ENCODE results near the gene DCLK1.
"Not testable (repeated sequence)": the region's sequence is repeated elsewhere in the genome, so short reads cannot be mapped to it uniquely, and the experiment has no call there.

DCLK1 gene

DNA sequence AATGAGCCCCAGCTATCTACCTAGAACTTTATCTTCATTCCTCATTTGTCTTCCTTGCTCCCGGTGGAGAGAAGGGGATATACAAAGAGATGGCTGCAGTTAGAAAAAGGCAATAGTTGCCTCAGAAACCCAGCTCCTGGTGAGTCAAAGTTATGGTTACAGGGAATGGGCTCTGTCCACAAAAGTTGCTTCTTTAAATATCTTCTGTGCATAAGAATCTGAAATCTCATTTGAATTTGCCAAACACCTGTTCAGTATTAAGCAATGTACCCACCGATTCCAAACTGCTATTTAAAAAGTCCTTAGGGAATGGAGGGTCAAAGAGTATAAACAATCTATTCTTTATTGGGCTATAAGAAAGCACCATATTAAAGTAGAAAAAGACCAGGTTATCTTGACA lies 48.4 kb downstream of the DCLK1 start:
- DNase-seq: no peak

DNA sequence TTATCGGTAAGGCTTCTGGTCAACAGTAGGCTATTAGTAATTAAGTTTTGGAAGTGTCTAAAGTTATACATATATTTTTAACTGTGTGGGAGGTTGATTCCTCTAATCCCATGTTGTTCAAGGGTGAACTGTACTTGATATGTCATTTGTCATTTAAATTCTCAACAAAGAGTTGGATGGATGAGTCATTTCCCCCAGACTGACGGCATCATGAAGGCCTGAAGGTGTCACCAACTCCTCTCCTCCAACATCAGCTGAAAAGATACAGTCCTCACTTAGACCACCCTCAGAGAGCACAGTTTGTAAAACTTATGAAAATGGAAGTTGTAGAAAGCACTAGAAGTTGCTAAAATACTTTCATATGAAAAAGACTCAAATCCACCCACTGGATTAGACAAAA lies 48.8 kb downstream of the DCLK1 start:
- no peak for DNase-seq

DNA sequence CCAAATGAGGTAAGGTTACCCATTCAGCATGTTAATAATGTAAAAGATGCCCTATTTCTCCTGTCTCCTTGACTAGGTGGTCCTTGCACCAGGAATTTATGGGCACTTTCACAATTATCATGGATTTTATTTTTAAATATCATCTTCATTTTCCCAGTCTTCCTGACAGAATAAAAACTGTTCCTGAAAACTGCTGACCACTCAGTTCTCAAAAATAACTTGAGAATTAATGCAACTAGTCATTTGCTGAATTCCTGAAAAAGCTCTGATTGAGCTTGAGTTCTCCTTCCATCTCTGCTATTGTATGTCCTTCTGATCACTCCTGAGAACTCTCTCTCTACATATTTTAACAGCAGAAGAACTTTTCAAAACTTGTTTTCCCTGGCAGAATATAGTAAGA lies 55.0 kb downstream of the DCLK1 start:
- DNase-seq: no peak

DNA sequence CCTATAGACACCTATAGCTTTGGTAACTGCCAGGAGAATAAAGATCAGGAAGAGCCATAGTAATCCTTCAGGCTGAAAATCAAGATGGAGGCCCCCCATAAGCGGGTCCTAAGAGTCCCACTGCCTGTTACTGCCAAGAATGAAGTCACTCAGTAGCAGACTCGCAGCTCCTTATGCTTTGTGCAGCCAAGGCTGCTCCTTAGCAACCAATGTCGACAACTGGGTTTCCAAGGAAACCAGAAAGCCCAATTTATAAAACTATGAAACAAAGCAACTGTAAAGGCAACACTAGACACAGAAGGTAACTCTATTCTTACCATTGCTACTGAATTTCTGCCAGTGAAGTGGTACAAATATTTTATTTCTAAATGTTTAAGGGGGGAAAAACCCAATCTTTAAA lies 56.5 kb downstream of the DCLK1 start:
- no peak for DNase-seq

DNA sequence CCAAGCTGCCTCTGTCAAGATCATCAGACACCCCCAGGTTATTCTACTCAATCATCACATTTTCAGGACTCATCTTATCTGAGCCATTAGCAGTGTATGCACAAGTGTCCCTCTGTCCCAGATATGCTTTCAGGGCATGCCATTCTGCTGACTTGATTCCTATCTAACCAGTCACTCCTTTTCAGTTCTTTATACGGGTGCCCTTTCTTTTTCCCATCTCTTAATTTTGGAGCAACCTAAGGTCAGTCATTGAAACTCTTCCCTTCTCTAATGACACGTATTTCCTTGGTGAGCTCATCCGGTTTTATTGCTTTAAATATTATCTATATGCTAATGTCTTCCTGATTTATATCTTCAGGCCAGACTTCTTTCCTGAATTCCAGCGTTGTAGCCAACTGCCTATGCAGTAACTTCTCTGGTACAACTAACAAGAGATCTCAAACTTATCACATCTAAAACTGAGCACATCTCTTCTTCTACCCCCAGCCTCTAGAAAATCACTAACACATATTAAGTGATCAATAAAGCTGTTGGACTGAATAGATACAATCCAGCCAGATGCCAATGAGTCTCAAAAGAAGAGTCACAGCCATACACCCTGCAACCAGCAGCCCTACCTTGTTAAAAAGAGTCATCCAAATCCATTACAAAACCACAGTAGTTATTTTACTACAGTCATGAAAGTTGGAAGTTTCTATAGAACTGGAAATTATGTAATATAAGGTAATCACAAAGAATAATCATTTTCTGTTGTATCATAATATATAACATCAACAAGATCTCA lies 58.8 kb downstream of the DCLK1 start:
- DNase-seq: no peak

DNA sequence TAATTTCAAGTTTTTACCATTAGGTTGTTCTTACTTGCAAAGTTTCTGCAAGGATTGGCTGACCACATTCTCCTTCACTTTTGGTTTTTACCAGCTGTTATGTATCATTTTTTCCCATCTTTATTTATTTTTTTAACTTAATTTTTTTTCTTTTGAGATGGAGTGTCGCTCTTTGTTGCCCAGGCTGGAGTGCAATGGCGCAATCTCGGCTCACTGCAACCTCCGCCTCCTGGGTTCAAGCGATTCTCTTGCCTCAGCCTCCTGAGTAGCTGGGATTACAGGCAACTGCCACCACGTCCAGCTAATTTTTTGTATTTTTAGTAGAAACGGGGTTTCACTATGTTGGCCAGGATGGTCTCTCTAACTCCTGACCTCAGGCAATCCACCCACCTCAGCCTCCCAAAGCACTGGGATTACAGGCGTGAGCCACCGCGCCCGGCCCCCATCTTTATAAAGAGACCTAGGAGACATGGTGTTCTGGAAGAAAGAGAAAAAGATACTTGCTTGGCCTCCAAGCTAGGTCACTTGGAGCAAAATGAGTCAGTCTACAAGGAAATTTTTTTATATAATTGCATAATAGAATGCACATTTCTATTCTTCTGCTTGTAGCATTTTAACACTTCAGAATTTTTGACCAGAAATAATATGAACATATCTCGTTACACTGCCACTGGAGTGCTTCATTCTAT lies 60.5 kb downstream of the DCLK1 start:
- not testable (repeated sequence) for DNase-seq

DNA sequence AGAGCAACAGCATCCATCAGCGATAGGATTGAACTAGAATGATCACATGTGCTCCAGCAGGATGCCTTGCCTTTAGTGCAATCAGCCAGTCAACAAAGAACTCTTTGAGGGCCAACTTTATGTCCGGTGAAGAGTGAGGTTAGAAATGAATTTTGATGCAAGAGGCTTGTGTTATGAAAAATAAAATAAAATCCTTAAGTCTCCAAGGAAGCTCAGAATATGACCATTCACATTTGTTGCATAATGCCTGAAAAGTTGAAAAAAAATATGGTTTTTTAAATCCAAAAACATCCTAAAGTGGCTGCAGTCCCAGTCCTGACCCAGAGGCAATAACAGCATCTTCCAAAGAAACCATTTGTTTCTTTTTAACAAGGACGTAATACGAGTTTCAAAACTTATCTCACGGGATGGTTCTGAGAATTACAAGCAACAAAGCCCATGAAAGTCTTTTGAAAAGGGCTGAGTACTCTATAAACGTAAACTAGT lies 61.3 kb downstream of the DCLK1 start:
- no peak for DNase-seq

DNA sequence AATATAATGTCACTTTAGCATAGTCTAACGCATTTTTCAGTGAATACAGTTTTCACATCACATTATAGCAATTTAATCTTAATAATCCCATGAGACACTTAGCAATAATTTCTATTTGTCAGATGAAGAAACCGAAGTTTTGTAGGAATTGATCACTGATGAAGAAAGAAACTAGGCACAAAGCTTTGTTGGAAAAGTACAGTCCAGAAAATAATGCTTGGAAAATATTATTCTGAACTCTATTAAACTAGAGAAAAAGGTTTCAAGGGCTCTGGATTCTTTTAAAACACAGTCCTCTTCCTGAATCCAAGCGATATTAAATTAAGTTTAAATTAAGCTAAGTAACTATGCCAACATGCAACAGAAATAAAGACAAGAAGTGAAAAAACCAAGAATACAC lies 62.2 kb downstream of the DCLK1 start:
- no peak for DNase-seq

DNA sequence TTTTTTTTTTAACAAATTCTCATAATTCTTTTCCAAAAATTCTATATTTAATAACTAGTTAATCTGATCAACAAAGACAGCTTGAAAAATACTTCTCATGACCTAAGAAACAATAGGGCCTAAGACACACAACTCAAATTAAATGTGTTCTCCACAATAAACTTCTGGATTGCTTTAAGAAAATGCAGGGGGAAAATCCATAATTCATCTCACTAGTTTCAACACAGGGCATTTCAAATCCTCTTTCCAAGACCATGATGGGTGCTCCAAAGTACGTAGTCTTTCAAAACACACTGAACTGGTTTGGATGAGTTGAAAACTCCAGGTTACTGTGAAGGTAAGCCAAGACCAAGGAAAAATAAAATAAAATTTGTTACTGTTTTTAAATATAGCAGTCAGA lies 62.6 kb downstream of the DCLK1 start:
- no peak for DNase-seq

DNA sequence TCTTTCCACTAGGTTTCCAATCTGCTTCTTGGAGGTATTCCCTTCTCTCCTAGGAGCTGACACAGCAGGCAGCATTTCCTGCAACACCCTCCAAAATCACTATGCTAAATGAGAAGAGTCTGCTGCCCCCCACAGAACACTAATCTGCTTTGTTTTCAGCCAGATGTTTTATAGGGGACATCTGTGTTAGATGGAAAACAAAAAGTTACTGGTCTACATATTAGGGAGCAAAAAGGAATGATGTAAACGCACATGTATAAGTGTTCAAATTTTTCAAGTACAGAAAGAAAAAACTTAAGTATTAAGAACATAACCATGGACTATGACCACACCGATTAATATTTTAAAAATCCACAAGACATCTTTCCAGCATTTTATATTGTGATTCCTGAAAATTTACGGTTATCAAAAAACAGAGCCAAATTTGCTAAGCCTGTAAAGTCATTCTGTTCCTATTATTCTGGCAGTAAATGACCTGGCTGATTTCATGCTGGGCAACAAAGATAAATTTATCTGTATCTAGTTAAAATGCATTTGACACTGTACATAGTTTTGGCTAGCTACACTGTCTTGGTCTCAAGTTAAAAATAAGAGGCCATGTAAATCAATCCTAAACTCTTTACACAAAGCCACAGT lies 63.3 kb downstream of the DCLK1 start:
- DNase-seq: no peak

DNA sequence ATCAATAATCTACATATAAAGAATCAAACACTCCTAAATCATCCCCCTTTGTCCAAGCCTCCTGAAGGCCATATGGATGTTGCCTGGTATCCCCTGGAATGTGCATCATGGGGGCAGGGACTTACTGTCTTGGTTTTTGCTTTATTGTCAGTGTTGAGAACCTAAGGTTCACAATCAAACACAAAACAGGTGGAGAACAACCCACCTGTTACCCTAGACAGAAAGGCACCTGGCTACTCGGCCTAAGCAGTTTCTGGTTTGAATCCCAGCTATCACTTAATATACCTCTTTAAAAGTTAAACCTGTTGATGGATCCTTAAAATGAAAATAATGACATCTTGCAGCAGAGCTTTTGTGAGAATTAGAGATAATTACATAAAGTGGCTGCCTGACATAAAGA lies 68.9 kb downstream of the DCLK1 start:
- DNase-seq: no peak

DNA sequence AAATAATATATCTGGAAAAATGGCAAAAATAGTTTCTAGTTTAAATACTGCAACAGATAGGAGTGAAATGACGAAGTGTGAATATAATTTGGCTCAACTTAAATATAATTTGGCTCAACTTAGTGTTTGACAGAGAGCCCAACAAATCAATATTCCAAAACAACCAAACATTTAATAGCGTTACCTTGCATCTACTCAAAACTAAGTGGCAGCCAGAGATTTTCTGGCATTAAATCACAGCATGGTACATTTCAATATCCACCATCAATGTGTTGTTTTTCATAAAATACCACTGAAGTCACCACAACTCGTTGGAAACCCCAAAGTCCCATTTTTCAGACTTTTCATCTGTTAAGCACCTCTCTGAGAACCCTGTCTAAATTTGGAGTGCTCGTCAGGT lies 69.6 kb downstream of the DCLK1 start:
- no peak for DNase-seq

DNA sequence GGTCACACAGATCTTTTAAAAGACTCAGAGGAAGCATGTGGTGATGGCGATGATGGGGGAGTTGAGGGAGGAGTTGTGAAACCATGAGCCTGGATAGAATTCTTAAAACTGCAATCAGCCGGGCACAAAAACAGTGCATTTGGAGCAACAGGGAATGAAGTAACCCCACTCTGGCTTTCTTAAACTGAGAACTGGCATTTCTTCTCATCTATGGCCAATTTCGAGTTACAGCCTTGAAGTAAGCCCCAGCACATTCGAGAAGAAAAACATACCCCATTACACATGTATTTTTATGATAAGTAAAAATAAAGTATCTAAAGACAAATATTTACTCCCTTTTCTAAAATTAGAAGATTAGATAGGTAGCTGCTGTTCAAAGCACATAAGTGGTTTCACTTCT lies 70.1 kb downstream of the DCLK1 start:
- no peak for DNase-seq

DNA sequence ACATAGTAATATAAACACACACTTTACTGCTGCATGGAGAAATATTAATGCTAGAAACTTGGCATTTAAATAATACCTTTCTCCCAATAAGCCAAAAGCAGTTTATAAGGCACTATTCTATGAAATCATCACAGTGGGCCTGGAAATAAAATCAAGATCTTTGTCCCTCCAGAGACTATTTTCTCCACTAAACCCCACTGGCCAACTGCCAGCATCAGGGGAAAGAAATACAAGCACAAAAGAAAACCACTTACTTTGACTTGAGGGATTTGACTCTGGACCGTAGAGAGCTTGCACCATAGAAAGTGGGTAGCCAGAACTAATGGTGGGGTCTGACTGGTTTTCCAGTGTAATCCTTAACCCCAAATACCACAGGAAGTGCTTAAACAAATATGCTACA lies 71.9 kb downstream of the DCLK1 start:
- no peak for DNase-seq

DNA sequence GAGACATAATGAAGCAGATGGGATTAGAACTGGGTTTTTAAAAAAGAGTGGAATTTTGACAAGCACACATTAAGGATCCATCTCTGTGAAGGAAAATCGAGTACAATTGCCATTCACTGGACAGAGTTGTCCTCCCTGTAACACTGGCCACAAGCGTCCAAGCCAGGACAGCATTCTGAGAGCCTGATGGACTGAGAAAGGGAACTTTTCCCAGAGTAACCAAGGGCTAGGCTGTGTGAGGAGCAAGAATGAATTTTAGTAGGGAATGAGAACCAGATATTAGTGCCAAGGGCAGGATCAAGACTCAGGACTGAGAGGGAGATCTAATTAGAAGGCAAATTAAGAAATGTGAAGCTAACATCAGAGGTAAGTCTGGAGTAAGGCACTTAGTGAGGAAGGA lies 73.1 kb downstream of the DCLK1 start:
- DNase-seq: no peak

DNA sequence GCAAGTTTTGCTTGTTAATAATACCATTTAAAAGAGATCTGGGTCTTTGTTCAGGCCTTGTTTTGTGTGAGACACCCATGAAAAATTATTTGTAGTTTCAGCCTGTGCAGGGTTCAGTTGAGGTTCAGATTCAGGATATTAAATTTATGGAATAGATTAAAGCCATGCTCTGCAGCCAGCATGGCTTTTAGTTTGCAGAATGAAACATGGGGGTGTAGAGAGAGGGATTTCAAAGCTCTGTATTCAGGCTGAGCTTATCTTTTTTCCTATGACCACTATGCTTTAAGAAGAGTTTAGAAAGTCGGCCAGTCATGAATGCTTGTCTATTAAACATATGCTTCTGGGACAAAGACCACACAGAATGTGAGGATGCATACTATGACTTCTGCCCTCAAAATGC lies 73.6 kb downstream of the DCLK1 start:
- no peak for DNase-seq

DNA sequence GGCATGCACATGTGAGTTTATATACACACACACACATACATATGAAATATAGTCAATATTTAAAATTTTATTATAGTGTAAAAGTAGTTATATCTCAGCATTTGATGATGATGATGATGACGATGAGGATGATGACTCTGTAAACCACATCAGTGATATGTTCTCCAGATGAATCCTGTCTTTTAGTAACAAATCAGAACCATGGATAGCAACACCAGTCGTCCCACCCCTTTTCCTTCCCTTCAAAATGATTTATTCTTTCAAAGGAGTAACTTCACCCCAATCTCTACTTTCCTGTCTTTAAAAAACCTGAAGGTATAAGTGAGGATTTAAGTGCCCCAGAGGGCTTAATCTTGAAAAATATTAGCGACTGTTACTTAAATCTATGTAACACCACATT lies 74.1 kb downstream of the DCLK1 start:
- DNase-seq: no peak

DNA sequence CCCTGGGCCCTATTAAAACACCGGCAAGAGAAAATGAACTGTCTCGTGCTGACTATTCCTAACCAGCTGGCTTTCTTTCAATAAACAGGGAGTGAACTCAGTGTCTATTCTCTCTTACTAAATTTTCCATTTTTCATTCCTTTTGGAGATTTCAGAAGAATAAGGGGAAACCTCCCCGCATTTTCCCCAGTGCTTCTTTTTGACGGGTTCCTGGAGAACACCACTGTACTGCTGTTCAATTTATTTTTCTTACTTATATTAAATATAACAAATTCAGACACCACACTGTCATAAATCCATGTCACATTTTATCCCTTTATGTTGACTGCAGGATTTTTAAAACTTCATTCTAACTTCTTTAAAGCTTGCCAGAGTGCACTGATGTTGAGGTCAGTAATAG lies 75.8 kb downstream of the DCLK1 start:
- DNase-seq: no peak

DNA sequence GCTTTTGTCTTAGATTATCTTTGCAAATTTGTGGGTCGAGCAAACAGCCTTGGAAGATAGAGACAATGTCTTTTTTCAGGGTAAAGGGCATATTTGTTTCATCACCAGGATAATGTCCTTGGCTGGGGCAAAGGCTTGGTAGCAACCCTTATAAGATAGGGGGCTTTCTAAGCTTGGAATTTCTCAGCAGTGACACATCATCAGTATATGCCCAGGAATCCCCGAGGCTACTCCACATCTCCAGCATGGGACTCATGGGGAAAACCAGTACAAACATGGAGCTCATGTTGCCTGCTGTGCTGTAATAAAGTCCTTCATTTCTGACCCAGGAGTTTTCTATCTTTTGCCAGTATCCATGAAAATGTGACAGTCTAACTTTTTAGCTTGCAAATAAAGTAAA lies 77.1 kb downstream of the DCLK1 start:
- DNase-seq: no peak

DNA sequence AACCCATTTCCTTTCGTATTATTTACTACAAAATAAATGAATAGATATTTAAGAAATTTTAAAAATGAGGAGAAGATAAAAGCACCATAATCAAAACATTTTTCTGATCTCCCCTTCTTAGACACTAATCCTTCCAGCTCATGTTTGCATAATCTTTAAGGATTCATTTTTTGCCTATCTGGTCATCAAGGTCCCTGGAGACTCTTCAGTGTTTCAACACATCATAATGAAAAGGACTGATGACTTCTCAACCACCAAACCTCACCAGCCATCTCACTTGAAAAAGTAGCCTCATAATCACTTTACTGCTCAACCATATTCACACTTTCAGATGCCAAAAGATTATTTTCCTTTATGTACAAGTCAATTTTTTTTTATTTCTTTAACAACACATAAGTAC lies 80.1 kb downstream of the DCLK1 start:
- no peak for DNase-seq

DNA sequence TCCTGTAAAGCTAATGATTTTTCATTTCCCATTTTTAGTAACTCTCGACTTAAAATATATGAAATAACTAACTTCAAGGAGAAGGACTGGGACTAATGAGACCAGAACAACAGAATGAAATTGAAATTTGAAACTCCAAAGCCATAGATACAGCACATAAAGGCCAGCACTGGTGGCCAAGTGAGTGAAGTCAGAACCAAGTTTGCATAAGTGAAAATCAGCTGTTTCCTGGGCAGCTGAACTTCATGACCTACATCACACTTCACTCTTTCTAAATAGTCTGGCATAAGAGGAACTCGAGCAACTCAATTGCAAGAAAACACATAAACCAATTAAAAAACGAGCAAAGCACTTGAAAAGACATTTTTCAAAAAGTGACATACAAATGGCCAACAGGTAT lies 84.5 kb downstream of the DCLK1 start:
- no peak for DNase-seq

DNA sequence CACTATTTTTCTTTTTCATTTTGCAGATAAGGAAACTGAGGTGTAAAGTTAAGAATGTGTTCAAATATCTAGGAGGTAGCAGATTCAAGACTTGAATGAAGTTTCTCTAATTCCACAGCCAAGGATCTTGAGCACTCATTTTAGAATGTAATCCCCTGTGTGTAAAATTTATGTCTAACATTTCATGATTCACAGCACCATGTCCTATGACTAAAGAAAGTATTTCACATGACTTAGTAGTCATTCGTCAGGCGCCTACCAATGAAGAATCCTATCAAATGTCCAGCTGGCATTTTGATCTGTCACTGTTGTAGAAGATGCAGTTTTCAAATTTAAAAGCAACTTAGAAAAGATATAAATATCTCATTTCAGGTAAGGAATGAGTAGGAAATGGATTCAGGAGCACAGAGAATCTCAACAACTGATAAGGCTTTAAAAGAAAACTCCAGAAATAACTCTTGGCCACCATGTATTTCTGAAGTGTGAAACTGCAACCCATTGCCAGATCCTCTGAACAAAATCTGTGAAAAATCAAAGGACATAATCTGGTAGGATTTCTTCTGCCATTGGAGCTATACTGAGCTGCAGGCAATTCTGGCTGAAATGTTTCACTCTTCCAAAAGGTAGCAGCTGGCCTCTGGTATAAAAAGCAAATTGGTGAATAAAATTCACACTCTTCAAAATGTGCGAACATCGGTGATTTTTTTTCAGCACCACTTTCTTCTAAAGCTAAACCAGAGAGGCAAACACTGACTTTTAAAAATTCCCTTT lies 92.2 kb downstream of the DCLK1 start:
- DNase-seq: no peak

DNA sequence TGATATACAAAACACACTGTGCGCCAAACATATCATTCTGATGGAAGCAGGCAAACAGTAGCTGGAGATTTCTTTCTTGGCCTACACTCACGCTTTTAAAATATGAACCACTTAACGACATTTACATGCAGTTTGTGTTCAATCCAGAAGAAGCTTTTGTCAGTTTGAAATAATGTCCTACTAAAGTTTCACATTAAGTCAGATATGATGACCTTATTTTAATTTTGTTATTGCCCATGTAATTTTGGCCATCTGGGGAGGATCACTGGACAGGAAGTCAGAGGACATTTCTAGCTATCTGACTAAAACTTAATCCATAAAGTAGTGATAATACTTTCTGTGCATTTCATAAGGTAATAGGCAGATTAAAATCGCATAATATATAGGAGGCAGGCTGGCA lies 98.1 kb downstream of the DCLK1 start:
- DNase-seq: no peak

Measured in NCI-H510A treated with DMSO at 0.1 percent for 48 hours (cell line).